H1 (cell line): ENCODE measurements around the gene POU6F2. TPM values are rescaled to one million over a fixed set of nuclear protein-coding genes. Genes with fewer than 3 reads are reported as not detected.

Experiments
- CTCF ChIA-PET: fragments of 300-600 bp; sonication (Branson Sonifier 250); formaldehyde crosslinking; loops from one replicate; lab custom pipeline; 2021; ENCODE audit not compliant: partially characterized antibody; lab: Charles Lee
- POLR2A ChIA-PET: fragments of 300-600 bp; sonication (Branson Sonifier 250); formaldehyde crosslinking; loops from one replicate; lab custom pipeline; 2021; ENCODE audit warnings: inconsistent platforms; ENCODE audit not compliant: partially characterized antibody; lab: Charles Lee
- DNase-seq, 2 experiments: peaks; one replicate each; pipeline versions ENCODE4 v3.0.0 to v3.0.0-alpha.2; 2010 to 2022; ENCODE audit warnings: low spot score in 2 of 2, low read depth in 1 of 2, mixed read lengths in 1 of 2
- FAIRE-seq: peaks from 2 replicates; lab custom pipeline; 2011; peaks lifted over from hg19 to GRCh38; lab: Jason Lieb, UNC
- H2AFZ ChIP-seq: 2 replicates; pipeline ENCODE4 v1.8.1; 2012; ENCODE audit warnings: low read length, inconsistent platforms
- H2AK5ac ChIP-seq: 2 replicates; pipeline ENCODE4 v1.6.1; 2013; ENCODE audit warnings: low read depth, low read length
- H2BK120ac ChIP-seq: replicated peaks from 2 replicates; pipeline ENCODE3; 2013; ENCODE audit warnings: low read depth, low read length, inconsistent platforms
- H2BK12ac ChIP-seq: 2 replicates; pipeline ENCODE4 v1.6.1; 2013; ENCODE audit warnings: low read depth, low read length
- H2BK15ac ChIP-seq: 2 replicates; pipeline ENCODE4 v1.6.1; 2013; ENCODE audit warnings: low read length
- H2BK20ac ChIP-seq: 2 replicates; pipeline ENCODE4 v1.6.1; 2013; ENCODE audit warnings: low read length
- H2BK5ac ChIP-seq: 2 replicates; pipeline ENCODE4 v1.6.1; 2013; ENCODE audit warnings: low read depth, low read length
- H3K14ac ChIP-seq: 2 replicates; pipeline ENCODE4 v1.6.1; 2013; ENCODE audit warnings: inconsistent platforms; ENCODE audit not compliant: insufficient read length
- H3K18ac ChIP-seq: 2 replicates; pipeline ENCODE4 v1.6.1; 2013; ENCODE audit warnings: low read length; ENCODE audit errors: extremely low read depth
- H3K23ac ChIP-seq: 2 replicates; pipeline ENCODE4 v1.6.1; 2013; ENCODE audit warnings: inconsistent platforms; ENCODE audit not compliant: insufficient read length
- H3K23me2 ChIP-seq: 2 replicates; pipeline ENCODE4 v1.6.1; 2013; ENCODE audit warnings: low read depth, low read length
- H3K27ac ChIP-seq: 2 replicates; pipeline ENCODE4 v1.6.1; 2011; ENCODE audit warnings: low read depth, low read length, inconsistent platforms
- H3K27me3 ChIP-seq, 4 experiments: replicated peaks in 1 of 4; 1 replicate in 1 of 4; 2 replicates in 3 of 4; pipeline versions ENCODE4 v1.6.1 to v1.8.1; 2011 to 2013; ENCODE audit warnings: low read length in 3 of 4, mild to moderate bottlenecking in 3 of 4, inconsistent platforms in 2 of 4, mixed read lengths in 2 of 4, moderate library complexity in 1 of 4; ENCODE audit not compliant: control insufficient read depth in 3 of 4, insufficient read depth in 3 of 4; ENCODE audit errors: extremely low read depth in 1 of 4
- H3K36me3 ChIP-seq, 4 experiments: 2 replicates each; pipeline versions ENCODE4 v1.6.1 to v1.8.1; 2011 to 2013; ENCODE audit warnings: mild to moderate bottlenecking in 4 of 4, low read length in 3 of 4, moderate library complexity in 2 of 4, control low read depth in 1 of 4, inconsistent platforms in 1 of 4; ENCODE audit not compliant: insufficient read depth in 4 of 4, control insufficient read depth in 2 of 4
- H3K4ac ChIP-seq: replicated peaks from 2 replicates; pipeline ENCODE3; 2013; ENCODE audit warnings: low read length, low read depth, mixed read lengths, inconsistent platforms; ENCODE audit not compliant: insufficient read length
- H3K4me1 ChIP-seq, 4 experiments: replicated peaks in 1 of 4; 1 replicate in 1 of 4; 2 replicates in 3 of 4; pipeline versions ENCODE4 v1.6.1 to v1.8.1; 2011 to 2013; ENCODE audit warnings: low read length in 3 of 4, inconsistent platforms in 2 of 4, mixed read lengths in 1 of 4; ENCODE audit not compliant: insufficient read depth in 4 of 4, control insufficient read depth in 3 of 4
- H3K4me2 ChIP-seq, 2 experiments: 2 replicates each; pipeline versions ENCODE4 v1.6.1 to v1.8.1; 2011 to 2013; ENCODE audit warnings: low read depth in 2 of 2, low read length in 2 of 2, control low read depth in 1 of 2, inconsistent platforms in 1 of 2, mild to moderate bottlenecking in 1 of 2; ENCODE audit not compliant: insufficient read depth in 1 of 2
- H3K4me3 ChIP-seq, 4 experiments: fragments of 200-600, 300-600 bp in 1 of 4; sonication (generic), shearing (Covaris generic), sonication (Bioruptor Twin) in 1 of 4; 2 replicates each; pipeline versions ENCODE4 v1.5.1 to v1.8.1; 2011 to 2016; ENCODE audit warnings: low read length in 4 of 4, low read depth in 3 of 4, control low read depth in 2 of 4, inconsistent platforms in 2 of 4, mild to moderate bottlenecking in 2 of 4, mixed read lengths in 1 of 4, moderate library complexity in 1 of 4; ENCODE audit not compliant: insufficient read depth in 2 of 4; ENCODE audit errors: extremely low read depth in 1 of 4
- H3K56ac ChIP-seq: replicated peaks from 2 replicates; pipeline ENCODE3; 2013; ENCODE audit warnings: low read depth, mild to moderate bottlenecking, mixed read lengths, low read length, inconsistent platforms; ENCODE audit not compliant: insufficient read length
- H3K79me1 ChIP-seq: 2 replicates; pipeline ENCODE4 v1.6.1; 2013; ENCODE audit warnings: low read depth, low read length, control low read depth
- H3K79me2 ChIP-seq, 2 experiments: 2 replicates each; pipeline versions ENCODE4 v1.6.1 to v1.8.1; 2012 to 2013; ENCODE audit warnings: low read length in 2 of 2, mild to moderate bottlenecking in 2 of 2, inconsistent platforms in 1 of 2; ENCODE audit not compliant: insufficient read depth in 2 of 2, control insufficient read depth in 1 of 2
- H3K9ac ChIP-seq, 4 experiments: replicated peaks in 1 of 4; 1 replicate in 1 of 4; 2 replicates in 3 of 4; pipeline versions ENCODE4 v1.6.1 to v1.8.1; 2011 to 2013; ENCODE audit warnings: low read depth in 3 of 4, low read length in 3 of 4, control low read depth in 2 of 4, mild to moderate bottlenecking in 2 of 4, moderate library complexity in 2 of 4, inconsistent platforms in 1 of 4; ENCODE audit errors: extremely low read depth in 1 of 4
- H3K9me3 ChIP-seq, 2 experiments: 2 replicates each; pipeline versions ENCODE4 v1.6.1 to v1.8.1; 2012 to 2013; ENCODE audit warnings: mild to moderate bottlenecking in 2 of 2, moderate library complexity in 2 of 2, control low read depth in 1 of 2, inconsistent platforms in 1 of 2, low read depth in 1 of 2, low read length in 1 of 2, mixed read lengths in 1 of 2; ENCODE audit not compliant: insufficient read depth in 2 of 2
- H4K20me1 ChIP-seq, 2 experiments: replicated peaks in 1 of 2; 2 replicates each; pipeline versions ENCODE3 to v1.8.1; 2011 to 2013; ENCODE audit warnings: inconsistent platforms in 2 of 2, low read length in 2 of 2, mild to moderate bottlenecking in 1 of 2; ENCODE audit not compliant: insufficient read depth in 2 of 2, control insufficient read depth in 1 of 2
- H4K5ac ChIP-seq: 2 replicates; pipeline ENCODE4 v1.6.1; 2013; ENCODE audit warnings: low read length, low read depth, mixed read lengths, inconsistent platforms; ENCODE audit not compliant: insufficient read length
- H4K8ac ChIP-seq: 2 replicates; pipeline ENCODE4 v1.8.0; 2013; ENCODE audit warnings: mild to moderate bottlenecking, moderate library complexity, low read length, inconsistent platforms; ENCODE audit not compliant: insufficient read depth; ENCODE audit errors: extremely low read depth
- H4K91ac ChIP-seq: replicated peaks from 2 replicates; pipeline ENCODE3; 2013; ENCODE audit warnings: low read length, mixed read lengths, inconsistent platforms; ENCODE audit not compliant: insufficient read length
- CREB1 ChIP-seq: IDR thresholded peaks from 2 replicates; pipeline ENCODE4 v1.6.1; 2012; ENCODE audit warnings: inconsistent platforms
- CTCF ChIP-seq, 3 experiments: IDR thresholded peaks; 1 replicate in 2 of 3; 2 replicates in 1 of 3; pipeline versions ENCODE4 v1.5.1 to v1.6.1; 2011; ENCODE audit warnings: low read length in 3 of 3, mild to moderate bottlenecking in 3 of 3, inconsistent platforms in 2 of 3, low read depth in 1 of 3, moderate library complexity in 1 of 3; ENCODE audit not compliant: insufficient read depth in 1 of 3; ENCODE audit errors: control extremely low read depth in 1 of 3
- EP300 ChIP-seq, 2 experiments: IDR thresholded peaks; 1 replicate in 1 of 2; 2 replicates in 1 of 2; pipeline ENCODE4 v1.6.1; 2011 to 2012; ENCODE audit warnings: low read depth in 2 of 2, low read length in 2 of 2, mild to moderate bottlenecking in 2 of 2, borderline replicate concordance in 1 of 2, inconsistent platforms in 1 of 2, moderate library complexity in 1 of 2
- POLR2A ChIP-seq, 2 experiments: IDR thresholded peaks; 1 replicate in 1 of 2; 2 replicates in 1 of 2; pipeline ENCODE4 v1.6.1; 2011; ENCODE audit warnings: low read depth in 2 of 2, low read length in 2 of 2, mild to moderate bottlenecking in 2 of 2; ENCODE audit errors: control extremely low read depth in 1 of 2
- SP2 ChIP-seq: IDR thresholded peaks from 2 replicates; pipeline ENCODE4 v1.6.1; 2012; ENCODE audit warnings: mild to moderate bottlenecking, low read length, inconsistent platforms
- YY1 ChIP-seq: IDR thresholded peaks from 2 replicates; pipeline ENCODE4 v1.6.1; 2011; ENCODE audit warnings: low read depth, mild to moderate bottlenecking, low read length
- polyA plus RNA-seq, 7 experiments: library from polyadenylated mRNA; depleted of rRNA in 3 of 7; stranded (reverse) in 5 of 7; unstranded in 2 of 7; fragments of >200 nt in 5 of 7; fragments of 200-250 nt in 2 of 7; gene quantifications; 1 replicate in 5 of 7; 2 replicates in 1 of 7; 4 replicates in 1 of 7; pipeline versions ENCODE4 v1.2.1 to v1.2.3, GENCODE V29; 2011 to 2013; ENCODE audit warnings: missing spikeins in 2 of 7, mixed read lengths in 2 of 7
- total RNA-seq: library from RNA; stranded (reverse); fragmentation: NEBNext Ultra II Directional; extraction: Animal tissue kit (Norgen Biotek cat#: 25700); gene quantifications from 2 replicates; pipeline ENCODE4 v1.2.1, GENCODE V29; 2021

POU6F2 gene
- total and polyA plus RNA-seq, 2 of the 8 experiments (the other 6 are each of a cell fraction or from before 2014, with no cell fraction given), result 1.1 to 2.0 TPM

GRCh38 chr7:39402034-39402433, 424.3 kb downstream of the POU6F2 start:
- Histone ChIP-seq H3K23me2 (no peaks in the 10 kb centered on the region), H3K79me2 (no peaks in the 10 kb centered on the region)
- no peak for FAIRE-seq
- TF ChIP-seq YY1, result no peak
- TF ChIP-seq CREB1, result no peak
- no peak for TF ChIP-seq CTCF (IDR thresholded peaks at IDR 0.05; ENCODE audit: control extremely low read depth in 1 of 3, insufficient read depth in 1 of 3, low read depth in 1 of 3, low read length in 3 of 3)
- TF ChIP-seq POLR2A (IDR thresholded peaks at IDR 0.05; ENCODE audit: control extremely low read depth in 1 of 2, low read depth in 2 of 2, low read length in 2 of 2), result no peak
- no peak for TF ChIP-seq SP2
- TF ChIP-seq EP300 (IDR thresholded peaks at IDR 0.05; ENCODE audit: borderline replicate concordance in 1 of 2, low read depth in 2 of 2, low read length in 2 of 2), result no peak

More at GRCh38 chr7:39402034-39402433, 424.3 kb downstream of the POU6F2 start:
- Histone ChIP-seq H2AFZ (no peak overlapping the region), H3K9ac (no peak overlapping the region), H3K14ac (no peak overlapping the region), H4K5ac (no peak overlapping the region), H2BK12ac (no peak overlapping the region), H3K23ac (no peak overlapping the region), H3K18ac (no peak overlapping the region), H3K4me2 (no peak overlapping the region), H3K79me1 (no peaks in the 10 kb centered on the region), H2BK120ac (no peak overlapping the region), H3K36me3 (no peaks in the 10 kb centered on the region), H2BK15ac (no peak overlapping the region), H3K27ac (no peak overlapping the region), H3K9me3 (no peaks in the 10 kb centered on the region), H2AK5ac (no peak overlapping the region), H2BK5ac (no peak overlapping the region), H3K27me3 (no peaks in the 10 kb centered on the region), H3K4ac (no peak overlapping the region), H2BK20ac (no peak overlapping the region), H3K4me3 (no peak overlapping the region), H3K56ac (no peak overlapping the region), H4K8ac (no peak overlapping the region), H3K4me1 (peaks cover 0 to 8% (median 3%) of the 10 kb centered on the region in 4 experiments; a peak in 3 of 7 replicates), H4K20me1 (no peaks in the 10 kb centered on the region), H4K91ac (no peak overlapping the region)
- DNase-seq, result no peak
- ChIA-PET CTCF (interaction anchor here (0.9 to 1.0 kb wide), 2 partner anchors 9 to 13 kb away, joined by 3 read pairs; no protein-coding TSS in a partner anchor), POLR2A (interaction anchor here (0.8 kb wide), 1 partner anchor 9 kb away, joined by 3 read pairs; no protein-coding TSS in a partner anchor)
